ENCODE data around the gene LRRC47. TPM values are rescaled to one million over a fixed set of nuclear protein-coding genes. Genes with fewer than 3 reads are reported as not detected.
A peak's percentile ranks its signal among the peaks of the same experiment; 100 is the strongest.

LRRC47 gene
- polyA plus RNA-seq, 1 of the 3 experiments (the other 2 are of a cell fraction), result 34.6 TPM

DNA sequence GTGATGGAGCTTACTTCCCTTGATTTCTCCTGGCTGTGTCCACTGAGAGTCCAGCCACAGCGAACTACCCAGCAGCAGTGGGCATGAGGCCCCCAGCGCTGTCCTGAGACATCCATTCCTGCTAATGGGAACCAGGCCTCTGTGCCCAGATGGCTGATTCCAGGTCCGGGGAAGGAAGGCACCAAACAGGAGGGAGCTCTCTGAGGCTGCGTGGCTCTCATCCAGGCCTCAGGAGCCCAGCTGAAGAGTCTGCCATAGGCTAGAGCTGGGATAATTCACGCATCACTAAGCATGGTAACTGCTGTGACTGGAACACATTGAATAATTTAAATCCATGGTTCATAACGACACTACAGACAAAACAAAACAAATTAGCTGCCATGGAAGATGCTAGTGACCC, 24.7 kb upstream of the LRRC47 start:
- 61% methylated on average over 5 of the region's 6 CpGs for WGBS (ENCODE audit: low lambda C conversion rate)
- ChIA-PET CTCF (interaction anchor here (0.7 to 3.1 kb wide), 7 partner anchors 18 to 676 kb away, joined by 3 to 10 read pairs (median 3); no protein-coding TSS in a partner anchor), POLR2A (interaction anchor here (0.6 to 1.5 kb wide), 2 partner anchors 46 to 193 kb away, joined by 3 to 7 read pairs; no protein-coding TSS in a partner anchor)

DNA sequence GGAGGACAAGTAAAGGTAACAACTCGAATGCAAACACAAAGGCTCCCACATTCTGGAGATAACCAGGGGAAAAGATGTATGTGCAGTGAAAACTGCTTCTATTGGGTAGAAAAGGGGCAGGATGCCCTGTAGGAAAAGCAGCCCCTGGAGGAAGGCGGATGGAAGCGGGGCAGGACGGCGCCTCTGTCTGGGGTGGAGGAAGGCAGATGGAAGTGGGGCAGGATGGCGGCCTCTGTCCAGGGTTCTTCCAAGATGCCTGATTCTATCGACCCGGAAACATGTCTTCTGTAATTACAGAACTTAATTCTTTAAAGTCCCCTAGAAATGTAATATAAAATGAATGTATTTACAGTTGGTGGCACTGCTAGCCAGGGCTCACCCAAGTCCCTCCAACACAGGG, 24.0 kb upstream of the LRRC47 start:
- Histone ChIP-seq H3K9me3 (no peaks in the 10 kb centered on the region), H3K27ac (ENCODE audit: low read depth in 2 of 2, low read length in 1 of 2) (peak overlapping the region in 1 of 2 experiments; percentile 99; a peak in 2 of 4 replicates), H2AFZ (ENCODE audit: low read depth) (no peak overlapping the region)

More for the DNA sequence above, 24.7 kb upstream of the LRRC47 start:
- Histone ChIP-seq H3K9me2 (no peaks in the 10 kb centered on the region), H3K4me3 (ENCODE audit: low read depth in 2 of 2, low read length in 1 of 2) (no peak overlapping the region), H3K4me1 (ENCODE audit: control insufficient read depth in 1 of 2, insufficient read depth in 2 of 2, low read depth in 1 of 2, low read length in 1 of 2) (peaks cover 0 to 43% of the 10 kb centered on the region in 2 experiments; a peak in 2 of 4 replicates), H4K20me1 (ENCODE audit: insufficient read depth) (no peaks in the 10 kb centered on the region), H3K79me2 (ENCODE audit: insufficient read depth) (no peaks in the 10 kb centered on the region), H3K4me2 (no peak overlapping the region), H3K9me3 (no peaks in the 10 kb centered on the region), H3F3A (replicated peaks; ENCODE audit: insufficient read depth) (no peaks in the 10 kb centered on the region), H2AFZ (ENCODE audit: low read depth) (no peak overlapping the region), H3K27ac (ENCODE audit: low read depth in 2 of 2, low read length in 1 of 2) (peak overlapping the region in 1 of 2 experiments; percentile 99; a peak in 2 of 4 replicates), H3K27me3 (ENCODE audit: insufficient read depth) (no peaks in the 10 kb centered on the region), H3K36me3 (replicated peaks in 1 of 2; ENCODE audit: control insufficient read depth in 1 of 2, insufficient read depth in 2 of 2, low read length in 1 of 2) (peaks cover 0 to 43% of the 10 kb centered on the region in 2 experiments), H3K9ac (no peak overlapping the region)
- peak; percentile 95 for DNase-seq
- TF ChIP-seq GATA2 (CRISPR knock-in tag; IDR thresholded peaks at IDR 0.05), result peak; percentile 45; the same call in 1 of the 2 replicates
- TF ChIP-seq RCOR1 (IDR thresholded peaks at IDR 0.05; ENCODE audit: low read length), result 0 out of 2 replicates have a peak, but pooled peaks have one; percentile 39
- TF ChIP-seq NRF1 (IDR thresholded peaks at IDR 0.05; ENCODE audit: low read depth, low read length), result peak; percentile 73; the same call in 1 of the 2 replicates
- TF ChIP-seq TCF12 (IDR thresholded peaks at IDR 0.05), result 0 out of 2 replicates have a peak, but pooled peaks have one; percentile 10
- peak; percentile 92 for TF ChIP-seq RFX5 (IDR thresholded peaks at IDR 0.05; ENCODE audit: low read length)
- TF ChIP-seq SIN3A (IDR thresholded peaks at IDR 0.05; ENCODE audit: borderline replicate concordance, low read depth, low read length), result no peak

More for the DNA sequence above, 24.0 kb upstream of the LRRC47 start:
- Histone ChIP-seq H3K4me1 (ENCODE audit: control insufficient read depth in 1 of 2, insufficient read depth in 2 of 2, low read depth in 1 of 2, low read length in 1 of 2) (peaks cover 0 to 43% of the 10 kb centered on the region in 2 experiments; a peak in 2 of 4 replicates), H3K4me2 (no peak overlapping the region), H3K27me3 (ENCODE audit: insufficient read depth) (no peaks in the 10 kb centered on the region), H3F3A (replicated peaks; ENCODE audit: insufficient read depth) (no peaks in the 10 kb centered on the region), H3K4me3 (ENCODE audit: low read depth in 2 of 2, low read length in 1 of 2) (no peak overlapping the region), H4K20me1 (ENCODE audit: insufficient read depth) (no peaks in the 10 kb centered on the region), H3K9ac (no peak overlapping the region), H3K79me2 (ENCODE audit: insufficient read depth) (no peaks in the 10 kb centered on the region), H3K9me2 (no peaks in the 10 kb centered on the region), H3K36me3 (replicated peaks in 1 of 2; ENCODE audit: control insufficient read depth in 1 of 2, insufficient read depth in 2 of 2, low read length in 1 of 2) (peaks cover 0 to 36% of the 10 kb centered on the region in 2 experiments)
- DNase-seq, result no peak
- no peak for TF ChIP-seq GATA2 (CRISPR knock-in tag; IDR thresholded peaks at IDR 0.05)
- no peak for TF ChIP-seq RAD21 (IDR thresholded peaks at IDR 0.05; ENCODE audit: low read length)
- no peak for TF ChIP-seq NFIC (IDR thresholded peaks at IDR 0.05; ENCODE audit: borderline replicate concordance)
- TF ChIP-seq, protein P1, sequence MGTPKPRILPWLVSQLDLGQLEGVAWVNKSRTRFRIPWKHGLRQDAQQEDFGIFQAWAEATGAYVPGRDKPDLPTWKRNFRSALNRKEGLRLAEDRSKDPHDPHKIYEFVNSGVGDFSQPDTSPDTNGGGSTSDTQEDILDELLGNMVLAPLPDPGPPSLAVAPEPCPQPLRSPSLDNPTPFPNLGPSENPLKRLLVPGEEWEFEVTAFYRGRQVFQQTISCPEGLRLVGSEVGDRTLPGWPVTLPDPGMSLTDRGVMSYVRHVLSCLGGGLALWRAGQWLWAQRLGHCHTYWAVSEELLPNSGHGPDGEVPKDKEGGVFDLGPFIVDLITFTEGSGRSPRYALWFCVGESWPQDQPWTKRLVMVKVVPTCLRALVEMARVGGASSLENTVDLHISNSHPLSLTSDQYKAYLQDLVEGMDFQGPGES (IDR thresholded peaks at IDR 0.05; ENCODE audit: low read depth, low read length), result no peak
- no peak for TF ChIP-seq MEF2A (IDR thresholded peaks at IDR 0.05; ENCODE audit: borderline replicate concordance, low read depth)
- TF ChIP-seq TEAD4 (IDR thresholded peaks at IDR 0.05; ENCODE audit: borderline replicate concordance, insufficient read depth), result no peak
- TF ChIP-seq, protein P2, sequence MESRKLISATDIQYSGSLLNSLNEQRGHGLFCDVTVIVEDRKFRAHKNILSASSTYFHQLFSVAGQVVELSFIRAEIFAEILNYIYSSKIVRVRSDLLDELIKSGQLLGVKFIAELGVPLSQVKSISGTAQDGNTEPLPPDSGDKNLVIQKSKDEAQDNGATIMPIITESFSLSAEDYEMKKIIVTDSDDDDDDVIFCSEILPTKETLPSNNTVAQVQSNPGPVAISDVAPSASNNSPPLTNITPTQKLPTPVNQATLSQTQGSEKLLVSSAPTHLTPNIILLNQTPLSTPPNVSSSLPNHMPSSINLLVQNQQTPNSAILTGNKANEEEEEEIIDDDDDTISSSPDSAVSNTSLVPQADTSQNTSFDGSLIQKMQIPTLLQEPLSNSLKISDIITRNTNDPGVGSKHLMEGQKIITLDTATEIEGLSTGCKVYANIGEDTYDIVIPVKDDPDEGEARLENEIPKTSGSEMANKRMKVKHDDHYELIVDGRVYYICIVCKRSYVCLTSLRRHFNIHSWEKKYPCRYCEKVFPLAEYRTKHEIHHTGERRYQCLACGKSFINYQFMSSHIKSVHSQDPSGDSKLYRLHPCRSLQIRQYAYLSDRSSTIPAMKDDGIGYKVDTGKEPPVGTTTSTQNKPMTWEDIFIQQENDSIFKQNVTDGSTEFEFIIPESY (IDR thresholded peaks at IDR 0.05; ENCODE audit: borderline replicate concordance, low read depth), result no peak
- no peak for TF ChIP-seq CHD2 (IDR thresholded peaks at IDR 0.05; ENCODE audit: low read length, partially characterized antibody)
- TF ChIP-seq FOSL2 (IDR thresholded peaks at IDR 0.05; ENCODE audit: borderline replicate concordance, low read depth), result no peak
- ChIA-PET CTCF (interaction anchor here (0.9 kb wide), 1 partner anchor 79 kb away, joined by 3 read pairs; no protein-coding TSS in a partner anchor), POLR2A (interaction anchor here (1.5 kb wide), 1 partner anchor 45 kb away, joined by 7 read pairs; no protein-coding TSS in a partner anchor)
- WGBS (ENCODE audit: low lambda C conversion rate), result 95% methylated on average over 8 of the region's 8 CpGs

Measured in SK-N-SH (cell line).